Neural crest cell (in vitro differentiated cells): ENCODE measurements around the gene EGR2. TPM values are rescaled to one million over a fixed set of nuclear protein-coding genes. Genes with fewer than 3 reads are reported as not detected.

Experiments
- DNase-seq: peaks from one replicate; pipeline ENCODE4 v3.0.0; 2021; ENCODE audit warnings: low read depth, mixed read lengths, low spot score
- H3K27ac Mint-ChIP-seq: one replicate; pipeline ENCODE4 v1.8.0; 2021; ENCODE audit warnings: mild to moderate bottlenecking, mixed read lengths; ENCODE audit not compliant: unreplicated experiment
- H3K27me3 Mint-ChIP-seq: 2 replicates; pipeline ENCODE4 v1.8.0; 2021; ENCODE audit warnings: low read depth, mild to moderate bottlenecking, mixed read lengths
- H3K36me3 Mint-ChIP-seq: 2 replicates; pipeline ENCODE4 v1.8.0; 2021; ENCODE audit warnings: low read depth, mild to moderate bottlenecking, mixed read lengths
- H3K4me1 Mint-ChIP-seq: 2 replicates; pipeline ENCODE4 v1.8.0; 2021; ENCODE audit warnings: mixed read lengths
- H3K4me3 Mint-ChIP-seq: one replicate; pipeline ENCODE4 v1.8.0; 2021; ENCODE audit warnings: mild to moderate bottlenecking, mixed read lengths
- H3K9me3 Mint-ChIP-seq: 2 replicates; pipeline ENCODE4 v1.8.0; 2021; ENCODE audit warnings: mixed read lengths
- CTCF ChIP-seq: fragments of 200-600 bp; sonication (generic); conservative IDR thresholded peaks from 2 replicates; pipeline ENCODE4 v1.5.0; 2021; ENCODE audit warnings: antibody characterized with exemption, mild to moderate bottlenecking
- long read RNA-seq: library from polyadenylated mRNA; unstranded; transcript quantifications from one replicate; pipeline ENCODE4 v2.0.0, GENCODE V29; 2020
- total RNA-seq: library from RNA; stranded (reverse); gene quantifications from 2 replicates; pipeline ENCODE4 v1.2.1, GENCODE V29; 2021

EGR2 gene
- total RNA-seq: 14.2 and 14.4 TPM in 2 replicates
- long read RNA-seq, partial matches to known transcripts: 0 of 5 reads
- long read RNA-seq, other reads (novel, unspliced or antisense): 5 of 5 reads

- no peak for TF ChIP-seq CTCF
- peak within 1 kb of the TSS; percentile 92 for H3K4me3 Mint-ChIP-seq
- peak within 1 kb of the TSS; percentile 89 for H3K27ac Mint-ChIP-seq
- H3K27me3 Mint-ChIP-seq: peaks cover 61% of the 10 kb centered on the region
- DNase-seq: peak; percentile 78
- no peaks in the 10 kb centered on the region for H3K9me3 Mint-ChIP-seq
- peaks cover 5% of the 10 kb centered on the region for H3K36me3 Mint-ChIP-seq
- H3K4me1 Mint-ChIP-seq: peaks cover 55% of the 10 kb centered on the region
These were observed at the start of gene EGR2 for GRCh38 chr10:62816331-62817120. Gene EGR2, minus strand, starts transcription at chr10:62816366. Its CDS starts 337 bp downstream, at chr10:62816029.

GRCh38 chr10:62862447-62862846 is 46.3 kb upstream of the EGR2 start:
- no peak for TF ChIP-seq CTCF
- DNase-seq: no peak
- Mint-ChIP-seq H3K36me3 (no peaks in the 10 kb centered on the region), H3K27ac (peak overlapping the region; percentile 3), H3K27me3 (no peaks in the 10 kb centered on the region), H3K4me3 (no peak overlapping the region), H3K4me1 (peaks cover 44% of the 10 kb centered on the region), H3K9me3 (peaks cover 3% of the 10 kb centered on the region)

GRCh38 chr10:62861507-62861906 is 45.3 kb upstream of the EGR2 start:
- no peaks in the 10 kb centered on the region for H3K36me3 Mint-ChIP-seq
- H3K4me1 Mint-ChIP-seq: peaks cover 43% of the 10 kb centered on the region
- no peak overlapping the region for H3K27ac Mint-ChIP-seq
- no peak overlapping the region for H3K4me3 Mint-ChIP-seq
- no peak for TF ChIP-seq CTCF
- H3K27me3 Mint-ChIP-seq: no peaks in the 10 kb centered on the region
- H3K9me3 Mint-ChIP-seq: peaks cover 3% of the 10 kb centered on the region
- DNase-seq: no peak

- peaks cover 39% of the 10 kb centered on the region for H3K4me1 Mint-ChIP-seq
- peaks cover 3% of the 10 kb centered on the region for H3K9me3 Mint-ChIP-seq
- no peak overlapping the region for H3K27ac Mint-ChIP-seq
- DNase-seq: peak; percentile 14
- no peak for TF ChIP-seq CTCF
- peak overlapping the region; percentile 68 for H3K4me3 Mint-ChIP-seq
- H3K27me3 Mint-ChIP-seq: no peaks in the 10 kb centered on the region
- no peaks in the 10 kb centered on the region for H3K36me3 Mint-ChIP-seq
These were observed 44.8 kb upstream of the EGR2 start for GRCh38 chr10:62860946-62861345.

GRCh38 chr10:62858364-62858763 is 42.2 kb upstream of the EGR2 start:
- H3K9me3 Mint-ChIP-seq: peaks cover 3% of the 10 kb centered on the region
- no peaks in the 10 kb centered on the region for H3K36me3 Mint-ChIP-seq
- no peaks in the 10 kb centered on the region for H3K27me3 Mint-ChIP-seq
- no peak for TF ChIP-seq CTCF
- no peak overlapping the region for H3K27ac Mint-ChIP-seq
- DNase-seq: no peak
- peaks cover 46% of the 10 kb centered on the region for H3K4me1 Mint-ChIP-seq
- H3K4me3 Mint-ChIP-seq: no peak overlapping the region
